Endothelial cell of umbilical vein (primary cell): Measurements from ENCODE around the gene CHRNE.

Source experiments
- FOS ChIP-seq: IDR thresholded peaks from 2 replicates; pipeline ENCODE4 v1.6.1; 2011; ENCODE audit warnings: mild to moderate bottlenecking, low read length, moderate library complexity, borderline replicate concordance; ENCODE audit not compliant: insufficient read depth
- TF ChIP-seq, protein P1 (sequence below): IDR thresholded peaks from 2 replicates; pipeline ENCODE4 v1.6.1; 2011; ENCODE audit not compliant: insufficient read depth, insufficient read length
- TF ChIP-seq, protein P2 (sequence below), 2 donors: IDR thresholded peaks; 1 replicate in 1 of 2; 2 replicates in 1 of 2; pipeline ENCODE4 v1.5.1; 2011; ENCODE audit warnings: low read length in 2 of 2, mild to moderate bottlenecking in 2 of 2, moderate library complexity in 2 of 2, control low read depth in 1 of 2, inconsistent platforms in 1 of 2, low read depth in 1 of 2; ENCODE audit not compliant: insufficient read depth in 1 of 2; ENCODE audit errors: extremely low read depth in 1 of 2

DNA sequence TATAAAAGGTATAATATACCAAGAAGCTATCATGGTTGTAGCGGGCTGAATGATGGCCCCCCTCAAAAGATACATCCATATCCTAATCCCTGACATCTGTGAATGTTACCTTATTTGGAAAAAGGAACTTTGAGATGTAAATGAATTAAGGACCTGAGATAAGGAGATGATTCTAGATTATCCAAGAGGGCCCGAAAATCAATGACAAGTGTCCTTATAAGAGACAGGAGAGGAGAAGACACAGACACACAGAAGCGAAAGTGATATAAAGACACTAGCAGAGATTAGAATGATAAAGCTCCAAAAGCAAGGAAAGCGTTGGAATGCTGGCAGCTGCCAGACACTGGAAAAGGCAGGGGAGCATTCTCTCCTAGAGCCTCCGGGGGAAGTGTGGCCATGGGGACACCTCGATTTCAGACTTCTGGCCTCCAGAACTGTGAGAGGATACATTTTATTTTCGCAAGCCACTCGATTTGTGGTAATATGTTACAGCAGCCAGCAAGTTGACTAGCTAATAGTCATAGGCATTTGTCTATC, 16.7 kb upstream of the CHRNE start:
- TF ChIP-seq, protein P1, sequence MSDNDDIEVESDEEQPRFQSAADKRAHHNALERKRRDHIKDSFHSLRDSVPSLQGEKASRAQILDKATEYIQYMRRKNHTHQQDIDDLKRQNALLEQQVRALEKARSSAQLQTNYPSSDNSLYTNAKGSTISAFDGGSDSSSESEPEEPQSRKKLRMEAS = no peak
- TF ChIP-seq, protein P2, sequence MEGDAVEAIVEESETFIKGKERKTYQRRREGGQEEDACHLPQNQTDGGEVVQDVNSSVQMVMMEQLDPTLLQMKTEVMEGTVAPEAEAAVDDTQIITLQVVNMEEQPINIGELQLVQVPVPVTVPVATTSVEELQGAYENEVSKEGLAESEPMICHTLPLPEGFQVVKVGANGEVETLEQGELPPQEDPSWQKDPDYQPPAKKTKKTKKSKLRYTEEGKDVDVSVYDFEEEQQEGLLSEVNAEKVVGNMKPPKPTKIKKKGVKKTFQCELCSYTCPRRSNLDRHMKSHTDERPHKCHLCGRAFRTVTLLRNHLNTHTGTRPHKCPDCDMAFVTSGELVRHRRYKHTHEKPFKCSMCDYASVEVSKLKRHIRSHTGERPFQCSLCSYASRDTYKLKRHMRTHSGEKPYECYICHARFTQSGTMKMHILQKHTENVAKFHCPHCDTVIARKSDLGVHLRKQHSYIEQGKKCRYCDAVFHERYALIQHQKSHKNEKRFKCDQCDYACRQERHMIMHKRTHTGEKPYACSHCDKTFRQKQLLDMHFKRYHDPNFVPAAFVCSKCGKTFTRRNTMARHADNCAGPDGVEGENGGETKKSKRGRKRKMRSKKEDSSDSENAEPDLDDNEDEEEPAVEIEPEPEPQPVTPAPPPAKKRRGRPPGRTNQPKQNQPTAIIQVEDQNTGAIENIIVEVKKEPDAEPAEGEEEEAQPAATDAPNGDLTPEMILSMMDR (IDR thresholded peaks at IDR 0.05; ENCODE audit: extremely low read depth in 1 of 2, insufficient read depth in 1 of 2, low read depth in 1 of 2, low read length in 2 of 2) = no peak
- no peak for TF ChIP-seq FOS
